RWPE1 (cell line): Measurements from ENCODE around the gene HTR1D.

Experiments used
- CTCF ChIA-PET: fragments of 350-600 bp; sonication (Branson Sonifier 250); formaldehyde crosslinking; extraction: SDS; loops from one replicate; lab custom pipeline; 2021; lab: Yijun Ruan, JAX
- POLR2A ChIA-PET: fragments of 400-600 bp; formaldehyde crosslinking; extraction: SDS; loops from one replicate; lab custom pipeline; 2020; ENCODE audit warnings: antibody characterized with exemption; ENCODE audit not compliant: low non-redundant PET; lab: Yijun Ruan, JAX
- DNase-seq: peaks from one replicate; pipeline ENCODE4 v3.0.0; 2012; ENCODE audit warnings: low spot score
- H3K27ac ChIP-seq: fragments of 450-650 bp; 2 replicates; pipeline ENCODE4 v1.5.1; 2017
- TF ChIP-seq, protein P1 (sequence below): fragments of 450-650 bp; conservative IDR thresholded peaks from 2 replicates; pipeline ENCODE4 v1.5.1; 2017; ENCODE audit warnings: low read depth, mild to moderate bottlenecking

The HTR1D gene

GRCh38 chr1:23159963-23160877 is 57.1 kb downstream of the HTR1D start:
- ChIA-PET CTCF (interaction anchor here (0.6 kb wide), 1 partner anchor 61 kb away, joined by 3 read pairs; no protein-coding TSS in a partner anchor), POLR2A (no interaction called here)
- TF ChIP-seq, protein P1, sequence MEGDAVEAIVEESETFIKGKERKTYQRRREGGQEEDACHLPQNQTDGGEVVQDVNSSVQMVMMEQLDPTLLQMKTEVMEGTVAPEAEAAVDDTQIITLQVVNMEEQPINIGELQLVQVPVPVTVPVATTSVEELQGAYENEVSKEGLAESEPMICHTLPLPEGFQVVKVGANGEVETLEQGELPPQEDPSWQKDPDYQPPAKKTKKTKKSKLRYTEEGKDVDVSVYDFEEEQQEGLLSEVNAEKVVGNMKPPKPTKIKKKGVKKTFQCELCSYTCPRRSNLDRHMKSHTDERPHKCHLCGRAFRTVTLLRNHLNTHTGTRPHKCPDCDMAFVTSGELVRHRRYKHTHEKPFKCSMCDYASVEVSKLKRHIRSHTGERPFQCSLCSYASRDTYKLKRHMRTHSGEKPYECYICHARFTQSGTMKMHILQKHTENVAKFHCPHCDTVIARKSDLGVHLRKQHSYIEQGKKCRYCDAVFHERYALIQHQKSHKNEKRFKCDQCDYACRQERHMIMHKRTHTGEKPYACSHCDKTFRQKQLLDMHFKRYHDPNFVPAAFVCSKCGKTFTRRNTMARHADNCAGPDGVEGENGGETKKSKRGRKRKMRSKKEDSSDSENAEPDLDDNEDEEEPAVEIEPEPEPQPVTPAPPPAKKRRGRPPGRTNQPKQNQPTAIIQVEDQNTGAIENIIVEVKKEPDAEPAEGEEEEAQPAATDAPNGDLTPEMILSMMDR, result no peak
- DNase-seq, result no peak
- peak overlapping the region; percentile 42; the same call in 1 of the 2 replicates for H3K27ac ChIP-seq

DNA sequence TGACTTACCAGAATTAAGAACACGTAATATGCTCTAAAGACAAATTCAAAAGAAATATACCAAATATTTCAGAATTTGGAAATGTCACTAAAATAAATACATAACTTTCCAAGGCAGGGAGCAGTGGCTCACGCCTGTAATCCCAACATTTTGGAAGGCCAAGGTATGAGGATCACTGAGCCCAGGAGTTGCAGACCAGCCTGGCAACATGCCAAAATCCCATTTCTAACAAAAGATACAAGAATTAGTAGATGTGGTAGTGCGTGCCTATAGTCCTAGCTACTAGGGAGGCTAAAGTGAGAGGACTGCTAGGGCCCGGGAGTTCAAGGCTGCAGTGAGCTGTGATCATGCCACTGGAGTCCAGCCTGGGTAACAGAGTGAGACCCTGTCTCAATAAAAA is 60.4 kb downstream of the HTR1D start:
- TF ChIP-seq, protein P1, result no peak
- DNase-seq, result no peak
- H3K27ac ChIP-seq, result peak overlapping the region; percentile 33
- CTCF ChIA-PET, result no interaction called here
- POLR2A ChIA-PET, result no interaction called here

- no peak for DNase-seq
- POLR2A ChIA-PET, result no interaction called here
- TF ChIP-seq, protein P1, result no peak
- no peak overlapping the region for H3K27ac ChIP-seq
- CTCF ChIA-PET, result no interaction called here
These were observed 64.2 kb downstream of the HTR1D start for GRCh38 chr1:23152966-23153684.

- DNase-seq, result no peak
- TF ChIP-seq, protein P1, result no peak
- peak overlapping the region; percentile 55 for H3K27ac ChIP-seq
- ChIA-PET CTCF (interaction anchor here (0.5 to 0.9 kb wide), 2 partner anchors 51 to 99 kb away, joined by 3 to 4 read pairs; no protein-coding TSS in a partner anchor), POLR2A (no interaction called here)
These were observed 66.6 kb downstream of the HTR1D start for GRCh38 chr1:23150742-23151141.

GRCh38 chr1:23150125-23150524 is 67.2 kb downstream of the HTR1D start:
- DNase-seq, result no peak
- POLR2A ChIA-PET, result no interaction called here
- H3K27ac ChIP-seq, result peak overlapping the region; percentile 77
- TF ChIP-seq, protein P1, result no peak
- CTCF ChIA-PET, result interaction anchor here (0.5 kb wide), 1 partner anchor 99 kb away, joined by 4 read pairs; no protein-coding TSS in a partner anchor

DNA sequence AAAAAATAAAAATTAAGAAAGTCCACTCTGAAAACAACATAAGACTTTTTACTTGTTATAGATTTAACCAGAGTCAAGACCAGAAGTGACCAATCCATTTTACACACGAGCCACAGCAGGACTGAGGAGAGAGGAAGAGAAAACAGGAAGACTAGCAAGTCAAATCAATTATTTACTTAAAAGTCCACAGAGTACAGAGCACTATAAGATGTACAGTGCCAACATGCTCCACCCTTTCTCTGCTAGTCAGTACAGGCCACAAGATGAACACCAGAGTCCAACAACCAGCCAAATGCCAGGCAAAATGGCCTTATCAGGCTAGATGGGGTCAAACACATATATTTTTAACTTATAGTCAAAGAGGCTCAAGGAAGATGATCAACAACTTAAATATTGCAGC is 68.2 kb downstream of the HTR1D start:
- TF ChIP-seq, protein P1, result no peak

More for the DNA sequence above, 68.2 kb downstream of the HTR1D start:
- peak overlapping the region; percentile 77 for H3K27ac ChIP-seq
- DNase-seq, result no peak
- CTCF ChIA-PET, result interaction anchor here (0.6 kb wide), 1 partner anchor 192 kb away, joined by 6 read pairs; no protein-coding TSS in a partner anchor
- POLR2A ChIA-PET, result no interaction called here
